Lower leg skin (tissue), 3 donors: ENCODE data around the gene MEF2C.

Experiments used
- CTCF ChIP-seq, 3 donors: fragments of 450-650 bp; IDR thresholded peaks; one replicate each; pipeline ENCODE4 v1.5.1; 2016; ENCODE audit warnings: antibody characterized with exemption in 3 of 3, mild to moderate bottlenecking in 3 of 3, moderate library complexity in 2 of 3
- POLR2A ChIP-seq, 2 donors: fragments of 450-650 bp; IDR thresholded peaks; one replicate each; pipeline ENCODE4 v1.6.1; 2016 to 2017; ENCODE audit warnings: antibody characterized with exemption in 2 of 2, mild to moderate bottlenecking in 1 of 2, moderate library complexity in 1 of 2

- TF ChIP-seq CTCF (IDR thresholded peaks at IDR 0.05): no peak
- TF ChIP-seq POLR2A (IDR thresholded peaks at IDR 0.05): no peak
Measured at GRCh38 chr5:88867638-88868037, 15.3 kb downstream of the MEF2C start.
